ENCODE results near the gene HSD17B10.

DNA sequence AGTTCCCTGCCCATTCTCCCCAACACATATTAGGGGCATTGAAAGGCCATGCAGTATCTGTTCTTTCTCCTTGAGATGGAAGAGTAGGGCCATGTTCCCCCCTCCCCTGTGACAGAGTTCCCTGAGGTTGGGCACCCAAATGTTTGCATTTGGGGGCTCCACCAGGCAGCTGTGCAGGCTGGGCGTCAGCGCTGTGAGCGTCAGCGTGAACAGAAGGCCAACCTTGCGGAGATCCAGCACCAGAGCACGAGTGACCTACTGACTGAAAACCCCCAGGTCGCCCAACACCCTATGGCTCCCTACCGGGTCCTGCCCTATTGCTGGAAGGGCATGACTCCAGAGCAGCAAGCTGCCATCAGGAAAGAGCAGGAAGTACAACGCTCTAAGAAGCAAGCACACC lies 3.9 kb downstream of the HSD17B10 start:
- TF ChIP-seq POLR2A (IDR thresholded peaks at IDR 0.05; ENCODE audit: extremely low read depth, insufficient read length), result no peak
- TF ChIP-seq, protein P1, sequence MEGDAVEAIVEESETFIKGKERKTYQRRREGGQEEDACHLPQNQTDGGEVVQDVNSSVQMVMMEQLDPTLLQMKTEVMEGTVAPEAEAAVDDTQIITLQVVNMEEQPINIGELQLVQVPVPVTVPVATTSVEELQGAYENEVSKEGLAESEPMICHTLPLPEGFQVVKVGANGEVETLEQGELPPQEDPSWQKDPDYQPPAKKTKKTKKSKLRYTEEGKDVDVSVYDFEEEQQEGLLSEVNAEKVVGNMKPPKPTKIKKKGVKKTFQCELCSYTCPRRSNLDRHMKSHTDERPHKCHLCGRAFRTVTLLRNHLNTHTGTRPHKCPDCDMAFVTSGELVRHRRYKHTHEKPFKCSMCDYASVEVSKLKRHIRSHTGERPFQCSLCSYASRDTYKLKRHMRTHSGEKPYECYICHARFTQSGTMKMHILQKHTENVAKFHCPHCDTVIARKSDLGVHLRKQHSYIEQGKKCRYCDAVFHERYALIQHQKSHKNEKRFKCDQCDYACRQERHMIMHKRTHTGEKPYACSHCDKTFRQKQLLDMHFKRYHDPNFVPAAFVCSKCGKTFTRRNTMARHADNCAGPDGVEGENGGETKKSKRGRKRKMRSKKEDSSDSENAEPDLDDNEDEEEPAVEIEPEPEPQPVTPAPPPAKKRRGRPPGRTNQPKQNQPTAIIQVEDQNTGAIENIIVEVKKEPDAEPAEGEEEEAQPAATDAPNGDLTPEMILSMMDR (IDR thresholded peaks at IDR 0.05; ENCODE audit: low read depth, low read length), result no peak

All from NB4 (cell line).